Ovary (tissue), 3 donors: Measurements from ENCODE around the gene ASB16.

Source experiments
- CTCF ChIP-seq, 3 donors: fragments of 450-650 bp in 2 of 3; fragments of 200-600 bp in 1 of 3; IDR thresholded peaks; one replicate each; pipeline versions ENCODE4 v1.5.1 to v1.8.0; 2016 to 2022; ENCODE audit warnings: antibody characterized with exemption in 3 of 3, mild to moderate bottlenecking in 1 of 3
- POLR2A ChIP-seq: fragments of 450-650 bp; IDR thresholded peaks from one replicate; pipeline ENCODE4 v1.6.1; 2017; ENCODE audit warnings: antibody characterized with exemption, mild to moderate bottlenecking, moderate library complexity
- donor health status: DM: no; HTN: no; CAD: no.

GRCh38 chr17:44146375-44147346 lies 23.8 kb upstream of the ASB16 start:
- no peak for TF ChIP-seq POLR2A
- no peak for TF ChIP-seq CTCF (IDR thresholded peaks at IDR 0.05)
